HL-60/S4 (cell line): Measurements from ENCODE around the gene CACNA1E.

ENCODE experiments used
- in situ Hi-C: fragments of 300-500 bp; cut with MboI; formaldehyde crosslinking; loops from 2 replicates; pipeline ENCODE4 v1.14.3; 2022; ENCODE audit warnings: low sequenced_read_pairs

The CACNA1E gene

GRCh38 chr1:181482521-181483284 lies 614 bp upstream of the CACNA1E start:
- in situ Hi-C loops: loop anchor here (25.0 kb wide), 2 partner anchors 580 to 930 kb away; partner anchors contain the start of genes TEDDM1 and ZNF648

DNA sequence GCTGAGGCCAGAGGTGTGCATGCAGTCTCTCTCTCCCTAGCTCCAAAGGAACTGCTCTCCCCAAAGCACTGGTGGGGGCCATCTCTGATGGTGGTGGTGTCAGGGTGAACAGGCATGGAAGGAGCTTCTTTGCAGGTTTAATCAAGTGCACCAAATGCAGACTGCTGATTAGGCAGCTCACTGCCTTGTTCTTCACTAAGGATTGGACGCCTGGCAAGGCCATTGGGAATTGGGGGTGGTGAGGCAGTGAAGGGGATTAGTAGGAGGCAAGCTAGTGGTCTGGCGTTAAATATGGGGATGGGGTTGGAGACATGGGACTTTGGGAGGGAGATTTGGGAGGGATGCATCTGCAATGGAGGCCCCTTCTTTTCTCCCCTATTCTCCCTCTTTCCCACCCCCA lies 1.5 kb downstream of the CACNA1E start:
- in situ Hi-C loops: loop anchor here (25.0 kb wide), 2 partner anchors 577 to 927 kb away; partner anchors contain the start of genes TEDDM1 and ZNF648

DNA sequence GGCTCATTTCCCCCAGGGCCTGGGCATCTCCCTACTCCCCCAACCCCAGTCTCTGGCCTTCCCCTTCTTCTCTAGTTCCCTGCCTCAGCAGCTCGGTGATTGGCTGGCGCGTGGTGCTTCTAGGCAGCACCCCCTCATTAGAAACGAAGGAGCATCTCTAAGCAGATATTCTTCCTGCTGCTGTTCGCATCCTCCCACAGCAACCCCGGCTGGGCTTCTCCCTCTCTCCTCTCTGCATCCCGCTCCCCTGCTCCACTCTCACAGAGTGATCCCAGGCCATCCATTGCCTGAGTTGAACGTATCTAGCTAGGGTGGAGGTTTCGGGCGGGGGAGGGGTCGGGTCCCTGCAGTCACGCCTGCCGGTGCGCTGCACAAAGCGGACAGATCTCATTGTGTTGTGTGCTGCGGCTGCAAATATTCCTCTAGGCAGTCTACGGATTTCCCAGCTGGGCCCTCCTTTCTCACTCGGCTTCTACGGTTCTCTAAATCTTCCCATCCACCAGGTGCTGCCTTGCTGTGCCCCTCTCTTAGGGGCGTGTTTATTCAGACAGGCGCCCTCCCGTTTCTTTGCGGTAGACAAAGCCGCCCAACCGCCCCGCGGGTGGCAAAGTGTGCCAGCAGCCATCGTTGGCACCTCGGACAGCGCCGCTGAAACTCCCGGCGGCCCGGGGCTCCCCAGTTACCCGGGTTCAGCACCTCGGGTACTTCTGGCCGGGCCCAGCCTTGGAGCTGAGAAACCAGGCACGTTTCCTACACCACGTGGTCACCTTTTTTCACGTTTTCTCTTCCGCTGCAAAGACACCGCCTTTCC lies 2.2 kb downstream of the CACNA1E start:
- in situ Hi-C loops: loop anchor here (25.0 kb wide), 2 partner anchors 577 to 927 kb away; partner anchors contain the start of genes TEDDM1 and ZNF648

DNA sequence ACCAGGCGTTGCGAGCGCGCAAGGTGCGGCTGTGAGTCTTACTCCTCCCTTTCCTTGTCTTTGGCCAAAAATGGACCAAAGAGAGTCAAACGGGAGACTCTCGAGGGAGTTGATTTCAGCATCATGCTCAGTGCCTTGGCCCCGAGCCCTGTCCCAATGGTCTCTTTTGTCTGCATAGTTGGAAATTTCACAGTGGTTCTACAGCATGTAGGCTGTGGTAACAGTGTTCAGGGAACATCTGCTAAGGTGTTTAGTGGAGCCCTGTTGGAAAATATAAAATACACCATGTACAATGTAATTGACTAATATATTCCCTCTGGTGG lies 2.7 kb downstream of the CACNA1E start:
- in situ Hi-C loops: loop anchor here (25.0 kb wide), 2 partner anchors 576 to 926 kb away; partner anchors contain the start of genes TEDDM1 and ZNF648

- in situ Hi-C loops: loop anchor here (25.0 kb wide), 2 partner anchors 573 to 923 kb away; partner anchors contain the start of genes TEDDM1 and ZNF648
These were observed 5.5 kb downstream of the CACNA1E start for GRCh38 chr1:181488866-181489265.

GRCh38 chr1:181490276-181490675 lies 7.0 kb downstream of the CACNA1E start:
- in situ Hi-C loops: loop anchor here (25.0 kb wide), 2 partner anchors 572 to 922 kb away; partner anchors contain the start of genes TEDDM1 and ZNF648

- in situ Hi-C loops: loop anchor here (25.0 kb wide), 2 partner anchors 571 to 921 kb away; partner anchors contain the start of genes TEDDM1 and ZNF648
These were observed 7.7 kb downstream of the CACNA1E start for GRCh38 chr1:181490740-181491712.

DNA sequence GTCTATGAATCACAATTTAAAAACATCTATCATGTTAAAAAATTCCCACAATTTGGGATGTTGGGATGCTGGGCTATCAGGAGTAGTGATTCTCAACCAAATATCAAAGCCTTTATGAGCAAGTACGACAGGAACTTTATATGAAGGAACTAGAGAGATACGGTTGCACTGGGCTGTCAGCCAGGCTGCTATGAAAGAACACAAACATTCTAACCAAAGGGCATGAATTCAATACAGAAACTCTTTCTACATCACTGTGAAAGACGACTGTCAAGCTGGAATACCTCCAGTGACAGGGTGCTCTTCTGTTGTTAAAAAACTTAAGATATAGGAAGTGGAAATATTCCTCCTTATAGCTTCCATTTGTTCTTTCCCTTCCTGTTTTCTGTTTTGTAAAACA lies 9.8 kb downstream of the CACNA1E start:
- in situ Hi-C loops: loop anchor here (25.0 kb wide), 2 partner anchors 569 to 919 kb away; partner anchors contain the start of genes TEDDM1 and ZNF648

DNA sequence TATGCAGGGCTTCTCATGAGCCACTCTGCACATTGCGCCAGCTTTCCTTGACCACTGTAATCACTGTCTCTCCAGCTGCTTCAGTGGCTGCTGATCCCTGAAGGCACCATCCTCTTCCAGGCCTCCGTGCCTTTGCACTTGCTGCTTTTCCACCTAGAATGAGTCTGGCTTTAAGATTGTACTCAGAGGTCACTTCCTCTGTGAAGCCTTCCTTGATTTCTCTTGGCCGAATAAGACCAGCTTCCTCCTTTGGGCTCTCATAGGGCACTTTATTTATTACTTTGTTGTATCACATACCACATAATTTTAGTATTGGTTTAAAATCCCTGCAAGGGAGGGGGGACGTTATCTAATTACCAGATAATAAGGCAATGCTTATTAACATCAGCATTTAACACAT lies 10.6 kb downstream of the CACNA1E start:
- in situ Hi-C loops: loop anchor here (25.0 kb wide), 2 partner anchors 568 to 918 kb away; partner anchors contain the start of genes TEDDM1 and ZNF648

DNA sequence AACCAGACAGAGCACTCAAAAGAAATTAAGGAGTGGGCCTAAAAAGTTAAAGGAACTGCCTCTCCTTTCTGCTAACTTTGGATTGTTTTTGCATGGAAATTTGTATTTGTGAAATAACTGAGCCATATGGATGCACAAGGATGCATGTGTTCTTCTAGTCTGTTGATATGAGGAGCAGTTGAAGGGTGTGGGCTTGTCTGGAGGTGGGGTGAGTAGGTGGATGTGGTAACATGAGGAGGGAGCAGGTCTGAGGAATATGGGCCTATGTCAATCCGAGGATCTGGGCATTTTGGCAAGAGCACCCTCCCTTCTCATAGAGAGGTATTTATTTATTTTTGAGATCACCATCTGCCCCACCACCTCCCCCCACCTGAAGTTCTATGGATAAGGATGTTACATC lies 13.4 kb downstream of the CACNA1E start:
- in situ Hi-C loops: loop anchor here (25.0 kb wide), 2 partner anchors 566 to 916 kb away; partner anchors contain the start of genes TEDDM1 and ZNF648

GRCh38 chr1:181497870-181498269 lies 14.6 kb downstream of the CACNA1E start:
- in situ Hi-C loops: loop anchor here (25.0 kb wide), 2 partner anchors 564 to 914 kb away; partner anchors contain the start of genes TEDDM1 and ZNF648

DNA sequence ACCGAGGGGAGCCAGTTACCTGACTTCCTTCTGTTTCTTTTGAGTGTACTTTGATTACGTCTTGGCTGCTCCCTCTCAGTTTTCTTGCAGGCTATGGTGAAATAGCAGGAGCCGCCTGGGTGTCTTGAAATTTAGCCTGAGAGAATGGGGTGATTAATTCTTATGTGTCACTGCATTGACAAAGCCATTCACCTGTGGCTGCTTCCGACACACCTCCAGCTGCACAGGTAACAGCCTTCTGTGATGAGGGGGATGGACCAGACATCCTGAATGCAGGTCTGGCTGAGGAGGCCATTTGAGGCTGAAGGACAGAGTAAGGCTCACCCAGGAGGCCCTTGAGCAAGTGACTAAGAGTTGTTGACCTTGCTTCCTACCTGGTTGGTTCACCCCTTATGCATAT lies 16.5 kb downstream of the CACNA1E start:
- in situ Hi-C loops: loop anchor here (25.0 kb wide), 2 partner anchors 562 to 912 kb away; partner anchors contain the start of genes TEDDM1 and ZNF648

- in situ Hi-C loops: no loop called here
These were observed 17.3 kb downstream of the CACNA1E start for GRCh38 chr1:181500636-181501035.

GRCh38 chr1:181501612-181502011 lies 18.3 kb downstream of the CACNA1E start:
- in situ Hi-C loops: no loop called here

GRCh38 chr1:181503171-181503810 lies 20.0 kb downstream of the CACNA1E start:
- in situ Hi-C loops: no loop called here

DNA sequence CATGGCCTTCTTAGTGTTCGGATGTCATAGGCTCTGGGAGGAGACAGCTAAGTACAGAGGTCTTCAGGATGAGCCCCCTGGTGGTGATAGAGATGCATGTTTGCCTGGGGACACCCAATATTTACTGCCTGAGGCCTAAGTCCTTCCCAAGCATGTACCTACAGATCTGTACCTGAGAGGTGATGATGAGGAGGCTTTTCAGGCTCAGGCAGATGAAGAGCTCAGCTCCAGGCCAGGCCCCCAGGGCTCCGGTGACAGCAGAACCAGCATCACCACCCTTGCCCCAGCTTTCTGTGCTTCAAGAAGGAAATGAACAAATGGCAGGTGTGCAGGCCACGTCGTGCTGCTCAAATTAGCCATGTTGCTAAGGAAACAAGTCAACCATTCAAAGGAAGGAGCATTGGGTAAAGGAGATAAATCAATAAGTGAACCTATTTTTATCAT lies 21.1 kb downstream of the CACNA1E start:
- in situ Hi-C loops: no loop called here

- in situ Hi-C loops: no loop called here
These were observed 23.4 kb downstream of the CACNA1E start for GRCh38 chr1:181506563-181507353.

DNA sequence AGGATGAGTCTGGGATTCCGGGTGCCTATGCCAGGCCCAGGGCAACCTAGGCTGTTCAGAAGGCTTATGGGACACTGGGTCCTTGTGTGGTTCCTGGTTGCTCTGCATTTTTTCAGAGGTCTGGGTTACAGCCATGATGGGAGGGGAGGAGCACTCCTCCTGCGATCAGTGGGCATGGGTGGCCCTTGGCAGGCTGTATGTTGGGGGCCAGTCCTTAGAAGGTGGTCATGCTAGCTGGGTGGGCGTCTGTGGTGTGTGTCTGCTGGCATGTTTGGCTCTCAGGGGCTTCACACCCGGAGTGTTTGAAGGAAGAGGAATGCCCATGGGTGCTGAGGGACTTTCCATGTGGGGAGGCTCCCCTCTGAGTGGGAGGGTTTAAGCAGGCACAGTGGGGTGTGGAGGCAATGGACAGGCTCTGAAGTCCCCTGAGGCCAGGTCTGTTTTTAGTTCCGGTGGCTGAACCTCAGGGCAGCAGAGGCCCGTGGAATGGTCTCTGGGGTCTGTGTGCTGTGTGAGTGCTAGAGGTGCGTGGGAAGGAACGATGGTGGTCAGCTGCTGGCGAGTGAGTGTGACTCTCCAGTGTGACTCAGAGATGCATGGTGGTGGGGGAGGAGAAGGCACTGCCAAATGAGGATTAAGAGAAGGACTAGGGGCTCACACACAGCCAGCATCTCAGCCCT lies 25.3 kb downstream of the CACNA1E start:
- in situ Hi-C loops: no loop called here
